ENCODE data around the gene ARHGEF4. TPM values are rescaled to one million over a fixed set of nuclear protein-coding genes. Genes with fewer than 3 reads are reported as not detected.
A peak's percentile ranks its signal among the peaks of the same experiment; 100 is the strongest.

Gene ARHGEF4
- total and polyA plus RNA-seq, 10 of the 15 experiments (the other 5 are each of a cell fraction or from before 2014, with no cell fraction given), result 0.02 to 0.24 (median 0.16) TPM; not detected in 6

GRCh38 chr2:131093006-131093695 is 256.4 kb downstream of the ARHGEF4 start, which contains the start of gene FAM168B (continued):
- TF ChIP-seq, protein P1, sequence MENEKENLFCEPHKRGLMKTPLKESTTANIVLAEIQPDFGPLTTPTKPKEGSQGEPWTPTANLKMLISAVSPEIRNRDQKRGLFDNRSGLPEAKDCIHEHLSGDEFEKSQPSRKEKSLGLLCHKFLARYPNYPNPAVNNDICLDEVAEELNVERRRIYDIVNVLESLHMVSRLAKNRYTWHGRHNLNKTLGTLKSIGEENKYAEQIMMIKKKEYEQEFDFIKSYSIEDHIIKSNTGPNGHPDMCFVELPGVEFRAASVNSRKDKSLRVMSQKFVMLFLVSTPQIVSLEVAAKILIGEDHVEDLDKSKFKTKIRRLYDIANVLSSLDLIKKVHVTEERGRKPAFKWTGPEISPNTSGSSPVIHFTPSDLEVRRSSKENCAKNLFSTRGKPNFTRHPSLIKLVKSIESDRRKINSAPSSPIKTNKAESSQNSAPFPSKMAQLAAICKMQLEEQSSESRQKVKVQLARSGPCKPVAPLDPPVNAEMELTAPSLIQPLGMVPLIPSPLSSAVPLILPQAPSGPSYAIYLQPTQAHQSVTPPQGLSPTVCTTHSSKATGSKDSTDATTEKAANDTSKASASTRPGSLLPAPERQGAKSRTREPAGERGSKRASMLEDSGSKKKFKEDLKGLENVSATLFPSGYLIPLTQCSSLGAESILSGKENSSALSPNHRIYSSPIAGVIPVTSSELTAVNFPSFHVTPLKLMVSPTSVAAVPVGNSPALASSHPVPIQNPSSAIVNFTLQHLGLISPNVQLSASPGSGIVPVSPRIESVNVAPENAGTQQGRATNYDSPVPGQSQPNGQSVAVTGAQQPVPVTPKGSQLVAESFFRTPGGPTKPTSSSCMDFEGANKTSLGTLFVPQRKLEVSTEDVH (IDR thresholded peaks at IDR 0.05; ENCODE audit: low read depth, partially characterized antibody), result no peak
- TF ChIP-seq IRF4 (IDR thresholded peaks at IDR 0.05; ENCODE audit: low read depth, low read length) (no peak), BRCA1 (IDR thresholded peaks at IDR 0.05; ENCODE audit: low read depth, low read length) (no peak), CHD1 (IDR thresholded peaks at IDR 0.05; ENCODE audit: low read depth, low read length) (no peak), ATF7 (IDR thresholded peaks at IDR 0.05; ENCODE audit: low read depth) (no peak), NR2C2 (IDR thresholded peaks at IDR 0.05; ENCODE audit: borderline replicate concordance, control insufficient read depth, insufficient read length, low read depth) (no peak), NFXL1 (IDR thresholded peaks at IDR 0.05; ENCODE audit: borderline replicate concordance) (0 out of 2 replicates have a peak, but pooled peaks have one; percentile 32), RUNX3 (IDR thresholded peaks at IDR 0.05; ENCODE audit: low read length) (no peak), ATF2 (IDR thresholded peaks at IDR 0.05; ENCODE audit: low read length) (no peak), NKRF (conservative IDR thresholded peaks at IDR 0.05) (peak; percentile 89), CBX3 (IDR thresholded peaks at IDR 0.05; ENCODE audit: borderline replicate concordance, low read depth) (no peak), NBN (IDR thresholded peaks at IDR 0.05) (no peak), CREM (IDR thresholded peaks at IDR 0.05; ENCODE audit: low read depth) (peak; percentile 33; the same call in 1 of the 2 replicates), ELK1 (IDR thresholded peaks at IDR 0.05; ENCODE audit: low read depth, low read length) (no peak), POU2F2 (IDR thresholded peaks at IDR 0.05; ENCODE audit: borderline replicate concordance, low read depth, low read length) (peak; percentile 22; the same call in 1 of the 3 replicates)
- TF ChIP-seq, protein P2, sequence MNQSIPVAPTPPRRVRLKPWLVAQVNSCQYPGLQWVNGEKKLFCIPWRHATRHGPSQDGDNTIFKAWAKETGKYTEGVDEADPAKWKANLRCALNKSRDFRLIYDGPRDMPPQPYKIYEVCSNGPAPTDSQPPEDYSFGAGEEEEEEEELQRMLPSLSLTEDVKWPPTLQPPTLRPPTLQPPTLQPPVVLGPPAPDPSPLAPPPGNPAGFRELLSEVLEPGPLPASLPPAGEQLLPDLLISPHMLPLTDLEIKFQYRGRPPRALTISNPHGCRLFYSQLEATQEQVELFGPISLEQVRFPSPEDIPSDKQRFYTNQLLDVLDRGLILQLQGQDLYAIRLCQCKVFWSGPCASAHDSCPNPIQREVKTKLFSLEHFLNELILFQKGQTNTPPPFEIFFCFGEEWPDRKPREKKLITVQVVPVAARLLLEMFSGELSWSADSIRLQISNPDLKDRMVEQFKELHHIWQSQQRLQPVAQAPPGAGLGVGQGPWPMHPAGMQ (IDR thresholded peaks at IDR 0.05; ENCODE audit: borderline replicate concordance), result no peak
- TF ChIP-seq, protein P3, sequence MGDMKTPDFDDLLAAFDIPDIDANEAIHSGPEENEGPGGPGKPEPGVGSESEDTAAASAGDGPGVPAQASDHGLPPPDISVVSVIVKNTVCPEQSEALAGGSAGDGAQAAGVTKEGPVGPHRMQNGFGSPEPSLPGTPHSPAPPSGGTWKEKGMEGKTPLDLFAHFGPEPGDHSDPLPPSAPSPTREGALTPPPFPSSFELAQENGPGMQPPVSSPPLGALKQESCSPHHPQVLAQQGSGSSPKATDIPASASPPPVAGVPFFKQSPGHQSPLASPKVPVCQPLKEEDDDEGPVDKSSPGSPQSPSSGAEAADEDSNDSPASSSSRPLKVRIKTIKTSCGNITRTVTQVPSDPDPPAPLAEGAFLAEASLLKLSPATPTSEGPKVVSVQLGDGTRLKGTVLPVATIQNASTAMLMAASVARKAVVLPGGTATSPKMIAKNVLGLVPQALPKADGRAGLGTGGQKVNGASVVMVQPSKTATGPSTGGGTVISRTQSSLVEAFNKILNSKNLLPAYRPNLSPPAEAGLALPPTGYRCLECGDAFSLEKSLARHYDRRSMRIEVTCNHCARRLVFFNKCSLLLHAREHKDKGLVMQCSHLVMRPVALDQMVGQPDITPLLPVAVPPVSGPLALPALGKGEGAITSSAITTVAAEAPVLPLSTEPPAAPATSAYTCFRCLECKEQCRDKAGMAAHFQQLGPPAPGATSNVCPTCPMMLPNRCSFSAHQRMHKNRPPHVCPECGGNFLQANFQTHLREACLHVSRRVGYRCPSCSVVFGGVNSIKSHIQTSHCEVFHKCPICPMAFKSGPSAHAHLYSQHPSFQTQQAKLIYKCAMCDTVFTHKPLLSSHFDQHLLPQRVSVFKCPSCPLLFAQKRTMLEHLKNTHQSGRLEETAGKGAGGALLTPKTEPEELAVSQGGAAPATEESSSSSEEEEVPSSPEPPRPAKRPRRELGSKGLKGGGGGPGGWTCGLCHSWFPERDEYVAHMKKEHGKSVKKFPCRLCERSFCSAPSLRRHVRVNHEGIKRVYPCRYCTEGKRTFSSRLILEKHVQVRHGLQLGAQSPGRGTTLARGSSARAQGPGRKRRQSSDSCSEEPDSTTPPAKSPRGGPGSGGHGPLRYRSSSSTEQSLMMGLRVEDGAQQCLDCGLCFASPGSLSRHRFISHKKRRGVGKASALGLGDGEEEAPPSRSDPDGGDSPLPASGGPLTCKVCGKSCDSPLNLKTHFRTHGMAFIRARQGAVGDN (IDR thresholded peaks at IDR 0.05), result 0 out of 2 replicates have a peak, but pooled peaks have one; percentile 65
